Right atrium auricular region (tissue), 2 donors: ENCODE measurements around the gene IRF2. TPM values are rescaled to one million over a fixed set of nuclear protein-coding genes. Genes with fewer than 3 reads are reported as not detected.

Experiments used
- DNase-seq: peaks from one replicate; pipeline ENCODE4 v3.0.0-alpha.2; 2019; ENCODE audit warnings: low spot score
- H3K27ac ChIP-seq, 2 donors: fragments of 200-600 bp; sonication (generic); 1 replicate in 1 of 2; 2 replicates in 1 of 2; pipeline ENCODE4 v1.5.1; 2016 to 2019
- H3K27me3 ChIP-seq, 2 donors: fragments of 200-600 bp; sonication (generic); one replicate each; pipeline versions ENCODE4 v1.5.1 to v1.6.0; 2017 to 2019
- H3K36me3 ChIP-seq: fragments of 200-600 bp; sonication (generic); one replicate; pipeline ENCODE4 v1.5.1; 2016
- H3K4me1 ChIP-seq, 2 donors: fragments of 200-600 bp; sonication (generic); one replicate each; pipeline versions ENCODE4 v1.5.1 to v1.6.0; 2017 to 2019
- H3K4me3 ChIP-seq, 2 donors: fragments of 200-600 bp; sonication (generic); 1 replicate in 1 of 2; 2 replicates in 1 of 2; pipeline ENCODE4 v1.5.1; 2017 to 2019; ENCODE audit warnings: mild to moderate bottlenecking in 1 of 2, moderate library complexity in 1 of 2
- H3K9me3 ChIP-seq, 2 donors: fragments of 200-600 bp; sonication (generic); one replicate each; pipeline ENCODE4 v1.5.1; 2019
- CTCF ChIP-seq, 2 donors: fragments of 200-600 bp; sonication (generic); IDR thresholded peaks; one replicate each; pipeline ENCODE4 v1.5.1; 2019; ENCODE audit warnings: antibody characterized with exemption in 2 of 2
- total RNA-seq, 2 donors: library from RNA; depleted of rRNA; stranded (reverse); fragments of >200 nt; gene quantifications; one replicate each; pipeline ENCODE4 v1.1.0, GENCODE V29; 2016

IRF2 gene
- total RNA-seq, 2 donors from 2014 or later: 17.7 to 24.5 TPM

GRCh38 chr4:184460499-184461285 is 13.7 kb downstream of the IRF2 start:
- DNase-seq: no peak
- Histone ChIP-seq H3K4me1 (peaks cover 0 to 52% of the 10 kb centered on the region in 2 donors), H3K9me3 (no peaks in the 10 kb centered on the region), H3K27ac (no peak overlapping the region), H3K4me3 (no peak overlapping the region), H3K27me3 (no peaks in the 10 kb centered on the region), H3K36me3 (peaks cover 4% of the 10 kb centered on the region)
- TF ChIP-seq CTCF (IDR thresholded peaks at IDR 0.05): no peak

- Histone ChIP-seq H3K36me3 (peaks cover 4% of the 10 kb centered on the region), H3K27ac (no peak overlapping the region), H3K27me3 (no peaks in the 10 kb centered on the region), H3K4me1 (peaks cover 0 to 53% of the 10 kb centered on the region in 2 donors), H3K4me3 (no peak overlapping the region), H3K9me3 (no peaks in the 10 kb centered on the region)
- no peak for DNase-seq
- no peak for TF ChIP-seq CTCF (IDR thresholded peaks at IDR 0.05)
Observed at GRCh38 chr4:184459413-184459812, 14.9 kb downstream of the IRF2 start.

GRCh38 chr4:184457535-184458249 is 16.7 kb downstream of the IRF2 start:
- no peak for TF ChIP-seq CTCF (IDR thresholded peaks at IDR 0.05)
- no peak overlapping the region for H3K27ac ChIP-seq

GRCh38 chr4:184456337-184456736 is 18.0 kb downstream of the IRF2 start:
- DNase-seq: no peak
- no peak overlapping the region for H3K4me3 ChIP-seq

More at GRCh38 chr4:184457535-184458249, 16.7 kb downstream of the IRF2 start:
- H3K9me3 ChIP-seq: no peaks in the 10 kb centered on the region
- no peak for DNase-seq
- peaks cover 0 to 68% of the 10 kb centered on the region in 2 donors for H3K4me1 ChIP-seq
- H3K27me3 ChIP-seq: no peaks in the 10 kb centered on the region
- H3K36me3 ChIP-seq: peaks cover 4% of the 10 kb centered on the region
- H3K4me3 ChIP-seq: no peak overlapping the region

GRCh38 chr4:184455299-184455698 is 19.1 kb downstream of the IRF2 start:
- Histone ChIP-seq H3K36me3 (peaks cover 4% of the 10 kb centered on the region), H3K27ac (no peak overlapping the region), H3K27me3 (no peaks in the 10 kb centered on the region), H3K4me1 (peaks cover 0 to 73% of the 10 kb centered on the region in 2 donors), H3K9me3 (no peaks in the 10 kb centered on the region), H3K4me3 (no peak overlapping the region)
- TF ChIP-seq CTCF (IDR thresholded peaks at IDR 0.05): no peak
- no peak for DNase-seq

More at GRCh38 chr4:184456337-184456736, 18.0 kb downstream of the IRF2 start:
- TF ChIP-seq CTCF (IDR thresholded peaks at IDR 0.05): no peak
- Histone ChIP-seq H3K36me3 (peaks cover 4% of the 10 kb centered on the region), H3K4me1 (peaks cover 0 to 73% of the 10 kb centered on the region in 2 donors), H3K27me3 (no peaks in the 10 kb centered on the region), H3K27ac (no peak overlapping the region), H3K9me3 (no peaks in the 10 kb centered on the region)
